Measurements from ENCODE around the gene TRIP13. TPM values are rescaled to one million over a fixed set of nuclear protein-coding genes. Genes with fewer than 3 reads are reported as not detected.
A peak's percentile ranks its signal among the peaks of the same experiment; 100 is the strongest.

Gene TRIP13
- total and polyA plus RNA-seq, 9 of the 15 experiments (the other 6 are each of a cell fraction or from before 2014, with no cell fraction given) = 24.1 to 116 (median 53.2) TPM

DNA sequence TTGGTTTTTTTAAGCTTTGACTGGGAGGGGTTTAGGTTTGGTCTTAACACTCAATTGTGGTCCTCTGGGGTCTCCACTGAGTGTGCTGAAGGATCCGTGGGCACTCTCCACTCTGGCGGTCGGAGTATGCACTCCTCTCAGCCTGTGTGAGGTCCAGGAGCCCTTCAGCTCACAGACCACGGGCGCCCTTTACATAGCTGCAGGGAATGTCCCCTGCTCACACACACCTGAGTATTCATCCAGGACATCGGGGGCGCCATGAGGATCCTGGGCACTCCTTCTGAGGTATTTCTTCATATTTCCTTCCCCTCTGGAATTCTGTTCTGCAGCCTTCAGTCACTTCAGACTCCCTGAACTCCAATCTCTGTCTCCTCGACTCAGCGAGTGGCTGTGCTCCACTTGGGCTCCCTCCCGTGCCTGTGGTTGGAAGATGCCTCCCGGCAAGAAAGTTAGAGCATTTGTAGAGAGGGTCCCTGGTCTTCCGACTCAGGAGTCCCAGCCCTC, 12.5 kb downstream of the TRIP13 start:
- in situ Hi-C loops (cut with MboI) = loop anchor here (5.0 kb wide), 1 partner anchor 228 kb away; no protein-coding TSS in a partner anchor
- H3K4me1 ChIP-seq (replicated peaks in 1 of 2; ENCODE audit: control insufficient read depth in 2 of 2, insufficient read depth in 2 of 2, low read length in 2 of 2) = no peaks in the 10 kb centered on the region

More for the DNA sequence above, 12.5 kb downstream of the TRIP13 start:
- Histone ChIP-seq H3K79me2 (ENCODE audit: control insufficient read depth, insufficient read depth, low read length) (no peaks in the 10 kb centered on the region), H3K27ac (ENCODE audit: extremely low read depth, low read depth, low read length) (no peak overlapping the region), H3K9me1 (ENCODE audit: control insufficient read depth, insufficient read depth, low read length) (no peaks in the 10 kb centered on the region), H3K9ac (ENCODE audit: insufficient read depth in 1 of 2, low read depth in 2 of 2, low read length in 2 of 2) (0 out of 4 replicates have a peak overlapping the region, but pooled peaks of 1 of the 2 experiments have one; percentile 30), H3K9me3 (replicated peaks; ENCODE audit: control insufficient read depth, insufficient read depth, low read depth, low read length) (no peaks in the 10 kb centered on the region), H3K27me3 (ENCODE audit: control insufficient read depth in 2 of 2, insufficient read depth in 2 of 2, low read length in 2 of 2) (no peaks in the 10 kb centered on the region), H3K36me3 (ENCODE audit: control insufficient read depth, insufficient read depth, low read length) (peaks cover 94% of the 10 kb centered on the region), H4K20me1 (replicated peaks; ENCODE audit: control insufficient read depth, insufficient read depth, low read length) (no peaks in the 10 kb centered on the region), H2AFZ (ENCODE audit: low read depth, low read length) (no peak overlapping the region), H3K4me3 (no peak overlapping the region), H3K4me2 (ENCODE audit: insufficient read depth, low read length) (no peak overlapping the region)
- 91% methylated on average over 12 of the region's 12 CpGs for whole genome bisulfite sequencing (ENCODE audit: insufficient coverage, low coverage, missing lambda C conversion rate)
- no peak for FAIRE-seq
- no peak for ATAC-seq
- ChIA-PET CTCF (ENCODE audit: low intra/inter-chr PET ratio) (no interaction called here), POLR2A (no interaction called here)
- no peak for DNase-seq (ENCODE audit: extremely low read depth in 1 of 4, low spot score in 3 of 4)
- TF ChIP-seq, protein P1, sequence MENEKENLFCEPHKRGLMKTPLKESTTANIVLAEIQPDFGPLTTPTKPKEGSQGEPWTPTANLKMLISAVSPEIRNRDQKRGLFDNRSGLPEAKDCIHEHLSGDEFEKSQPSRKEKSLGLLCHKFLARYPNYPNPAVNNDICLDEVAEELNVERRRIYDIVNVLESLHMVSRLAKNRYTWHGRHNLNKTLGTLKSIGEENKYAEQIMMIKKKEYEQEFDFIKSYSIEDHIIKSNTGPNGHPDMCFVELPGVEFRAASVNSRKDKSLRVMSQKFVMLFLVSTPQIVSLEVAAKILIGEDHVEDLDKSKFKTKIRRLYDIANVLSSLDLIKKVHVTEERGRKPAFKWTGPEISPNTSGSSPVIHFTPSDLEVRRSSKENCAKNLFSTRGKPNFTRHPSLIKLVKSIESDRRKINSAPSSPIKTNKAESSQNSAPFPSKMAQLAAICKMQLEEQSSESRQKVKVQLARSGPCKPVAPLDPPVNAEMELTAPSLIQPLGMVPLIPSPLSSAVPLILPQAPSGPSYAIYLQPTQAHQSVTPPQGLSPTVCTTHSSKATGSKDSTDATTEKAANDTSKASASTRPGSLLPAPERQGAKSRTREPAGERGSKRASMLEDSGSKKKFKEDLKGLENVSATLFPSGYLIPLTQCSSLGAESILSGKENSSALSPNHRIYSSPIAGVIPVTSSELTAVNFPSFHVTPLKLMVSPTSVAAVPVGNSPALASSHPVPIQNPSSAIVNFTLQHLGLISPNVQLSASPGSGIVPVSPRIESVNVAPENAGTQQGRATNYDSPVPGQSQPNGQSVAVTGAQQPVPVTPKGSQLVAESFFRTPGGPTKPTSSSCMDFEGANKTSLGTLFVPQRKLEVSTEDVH (IDR thresholded peaks at IDR 0.05; ENCODE audit: low read depth, partially characterized antibody) = no peak
- TF ChIP-seq ZNF224 (CRISPR knock-in tag; IDR thresholded peaks at IDR 0.05) (no peak), CBX1 (IDR thresholded peaks at IDR 0.05; ENCODE audit: low read depth) (no peak), ZNF217 (CRISPR knock-in tag; IDR thresholded peaks at IDR 0.05) (no peak), NR3C1 (CRISPR knock-in tag; IDR thresholded peaks at IDR 0.05) (no peak)
- TF ChIP-seq, protein P2, sequence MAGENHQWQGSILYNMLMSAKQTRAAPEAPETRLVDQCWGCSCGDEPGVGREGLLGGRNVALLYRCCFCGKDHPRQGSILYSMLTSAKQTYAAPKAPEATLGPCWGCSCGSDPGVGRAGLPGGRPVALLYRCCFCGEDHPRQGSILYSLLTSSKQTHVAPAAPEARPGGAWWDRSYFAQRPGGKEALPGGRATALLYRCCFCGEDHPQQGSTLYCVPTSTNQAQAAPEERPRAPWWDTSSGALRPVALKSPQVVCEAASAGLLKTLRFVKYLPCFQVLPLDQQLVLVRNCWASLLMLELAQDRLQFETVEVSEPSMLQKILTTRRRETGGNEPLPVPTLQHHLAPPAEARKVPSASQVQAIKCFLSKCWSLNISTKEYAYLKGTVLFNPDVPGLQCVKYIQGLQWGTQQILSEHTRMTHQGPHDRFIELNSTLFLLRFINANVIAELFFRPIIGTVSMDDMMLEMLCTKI (IDR thresholded peaks at IDR 0.05; ENCODE audit: partially characterized antibody) = no peak
- TF ChIP-seq, protein P3, sequence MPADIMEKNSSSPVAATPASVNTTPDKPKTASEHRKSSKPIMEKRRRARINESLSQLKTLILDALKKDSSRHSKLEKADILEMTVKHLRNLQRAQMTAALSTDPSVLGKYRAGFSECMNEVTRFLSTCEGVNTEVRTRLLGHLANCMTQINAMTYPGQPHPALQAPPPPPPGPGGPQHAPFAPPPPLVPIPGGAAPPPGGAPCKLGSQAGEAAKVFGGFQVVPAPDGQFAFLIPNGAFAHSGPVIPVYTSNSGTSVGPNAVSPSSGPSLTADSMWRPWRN (IDR thresholded peaks at IDR 0.05; ENCODE audit: low read depth) = no peak
- TF ChIP-seq, protein P4, sequence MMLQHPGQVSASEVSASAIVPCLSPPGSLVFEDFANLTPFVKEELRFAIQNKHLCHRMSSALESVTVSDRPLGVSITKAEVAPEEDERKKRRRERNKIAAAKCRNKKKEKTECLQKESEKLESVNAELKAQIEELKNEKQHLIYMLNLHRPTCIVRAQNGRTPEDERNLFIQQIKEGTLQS (IDR thresholded peaks at IDR 0.05) = no peak
- TF ChIP-seq, protein P4 (CRISPR knock-in tag; conservative IDR thresholded peaks at IDR 0.05) = no peak
- no TSS peak for BruUV-seq (replicated peaks)
- intact Hi-C loops (cut with micrococcal nuclease) = no loop called here

Measured in K562 (cell line).